Measurements from ENCODE around the gene PTPRT. TPM values are rescaled to one million over a fixed set of nuclear protein-coding genes. Genes with fewer than 3 reads are reported as not detected.

The PTPRT gene
- total RNA-seq, 1 experiment from 2014 or later: not detected

- H3K4me3 ChIP-seq (replicated peaks in 1 of 2; ENCODE audit: low read depth in 1 of 2, low read length in 2 of 2): no peak overlapping the region
- no peak overlapping the region for H2AFZ ChIP-seq (ENCODE audit: low read depth, low read length, poor library complexity, severe bottlenecking)
- no peaks in the 10 kb centered on the region for H3K79me2 ChIP-seq (ENCODE audit: insufficient read depth, low read length)
- ChIA-PET CTCF (no interaction called here), RAD21 (ENCODE audit: low non-redundant PET in 1 of 2, low total read pairs in 2 of 2, uncharacterized antibody in 2 of 2, unreplicated experiment in 2 of 2) (no interaction called here), POLR2A (no interaction called here)
- no peaks in the 10 kb centered on the region for H3K27me3 ChIP-seq (ENCODE audit: insufficient read depth, low read length)
- DNase-seq (ENCODE audit: low read depth, low spot score) (no peak), ATAC-seq (no peak)
- no TSS peak for BruUV-seq (replicated peaks)
- H3K4me2 ChIP-seq (ENCODE audit: low read length): no peak overlapping the region
- H3K4me1 ChIP-seq (ENCODE audit: control insufficient read depth in 1 of 2, insufficient read depth in 2 of 2, low read length in 2 of 2): no peaks in the 10 kb centered on the region
- peaks cover 0 to 14% of the 10 kb centered on the region in 2 experiments; a peak in 2 of 4 replicates for H3K9me3 ChIP-seq (ENCODE audit: control insufficient read depth in 1 of 2, insufficient read depth in 1 of 2, low read depth in 1 of 2, low read length in 2 of 2)
- TF ChIP-seq SRF (IDR thresholded peaks at IDR 0.05; ENCODE audit: low read depth) (no peak), CEBPB (IDR thresholded peaks at IDR 0.05; ENCODE audit: low read depth) (no peak), YY1 (IDR thresholded peaks at IDR 0.05; ENCODE audit: extremely low read depth, insufficient replicate concordance, low read depth, low read length) (no peak), ZFX (IDR thresholded peaks at IDR 0.05) (no peak), EZH2phosphoT487 (IDR thresholded peaks at IDR 0.05; ENCODE audit: borderline replicate concordance) (no peak), JUND (IDR thresholded peaks at IDR 0.05) (no peak), ATF3 (IDR thresholded peaks at IDR 0.05) (no peak), RAD21 (IDR thresholded peaks at IDR 0.05; ENCODE audit: low read depth) (no peak), CBX3 (IDR thresholded peaks at IDR 0.05; ENCODE audit: low read depth) (no peak), EGR1 (IDR thresholded peaks at IDR 0.05; ENCODE audit: low read depth) (no peak), CTCF (IDR thresholded peaks at IDR 0.05 in 2 of 3, conservative IDR thresholded peaks at IDR 0.05 in 1 of 3; ENCODE audit: borderline replicate concordance in 1 of 3, insufficient read depth in 1 of 3, low read depth in 2 of 3, low read length in 2 of 3) (no peak), SIN3A (IDR thresholded peaks at IDR 0.05; ENCODE audit: low read depth) (no peak), ZNF274 (IDR thresholded peaks at IDR 0.05; ENCODE audit: low read depth, low read length) (no peak), TCF7L2 (IDR thresholded peaks at IDR 0.05; ENCODE audit: borderline replicate concordance, extremely low read depth, insufficient read depth, insufficient read length) (no peak), SP1 (IDR thresholded peaks at IDR 0.05; ENCODE audit: low read depth) (no peak)
- TF ChIP-seq, protein P1, sequence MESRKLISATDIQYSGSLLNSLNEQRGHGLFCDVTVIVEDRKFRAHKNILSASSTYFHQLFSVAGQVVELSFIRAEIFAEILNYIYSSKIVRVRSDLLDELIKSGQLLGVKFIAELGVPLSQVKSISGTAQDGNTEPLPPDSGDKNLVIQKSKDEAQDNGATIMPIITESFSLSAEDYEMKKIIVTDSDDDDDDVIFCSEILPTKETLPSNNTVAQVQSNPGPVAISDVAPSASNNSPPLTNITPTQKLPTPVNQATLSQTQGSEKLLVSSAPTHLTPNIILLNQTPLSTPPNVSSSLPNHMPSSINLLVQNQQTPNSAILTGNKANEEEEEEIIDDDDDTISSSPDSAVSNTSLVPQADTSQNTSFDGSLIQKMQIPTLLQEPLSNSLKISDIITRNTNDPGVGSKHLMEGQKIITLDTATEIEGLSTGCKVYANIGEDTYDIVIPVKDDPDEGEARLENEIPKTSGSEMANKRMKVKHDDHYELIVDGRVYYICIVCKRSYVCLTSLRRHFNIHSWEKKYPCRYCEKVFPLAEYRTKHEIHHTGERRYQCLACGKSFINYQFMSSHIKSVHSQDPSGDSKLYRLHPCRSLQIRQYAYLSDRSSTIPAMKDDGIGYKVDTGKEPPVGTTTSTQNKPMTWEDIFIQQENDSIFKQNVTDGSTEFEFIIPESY (IDR thresholded peaks at IDR 0.05; ENCODE audit: extremely low read depth, insufficient replicate concordance, low read length): no peak
- TF ChIP-seq, protein P2, sequence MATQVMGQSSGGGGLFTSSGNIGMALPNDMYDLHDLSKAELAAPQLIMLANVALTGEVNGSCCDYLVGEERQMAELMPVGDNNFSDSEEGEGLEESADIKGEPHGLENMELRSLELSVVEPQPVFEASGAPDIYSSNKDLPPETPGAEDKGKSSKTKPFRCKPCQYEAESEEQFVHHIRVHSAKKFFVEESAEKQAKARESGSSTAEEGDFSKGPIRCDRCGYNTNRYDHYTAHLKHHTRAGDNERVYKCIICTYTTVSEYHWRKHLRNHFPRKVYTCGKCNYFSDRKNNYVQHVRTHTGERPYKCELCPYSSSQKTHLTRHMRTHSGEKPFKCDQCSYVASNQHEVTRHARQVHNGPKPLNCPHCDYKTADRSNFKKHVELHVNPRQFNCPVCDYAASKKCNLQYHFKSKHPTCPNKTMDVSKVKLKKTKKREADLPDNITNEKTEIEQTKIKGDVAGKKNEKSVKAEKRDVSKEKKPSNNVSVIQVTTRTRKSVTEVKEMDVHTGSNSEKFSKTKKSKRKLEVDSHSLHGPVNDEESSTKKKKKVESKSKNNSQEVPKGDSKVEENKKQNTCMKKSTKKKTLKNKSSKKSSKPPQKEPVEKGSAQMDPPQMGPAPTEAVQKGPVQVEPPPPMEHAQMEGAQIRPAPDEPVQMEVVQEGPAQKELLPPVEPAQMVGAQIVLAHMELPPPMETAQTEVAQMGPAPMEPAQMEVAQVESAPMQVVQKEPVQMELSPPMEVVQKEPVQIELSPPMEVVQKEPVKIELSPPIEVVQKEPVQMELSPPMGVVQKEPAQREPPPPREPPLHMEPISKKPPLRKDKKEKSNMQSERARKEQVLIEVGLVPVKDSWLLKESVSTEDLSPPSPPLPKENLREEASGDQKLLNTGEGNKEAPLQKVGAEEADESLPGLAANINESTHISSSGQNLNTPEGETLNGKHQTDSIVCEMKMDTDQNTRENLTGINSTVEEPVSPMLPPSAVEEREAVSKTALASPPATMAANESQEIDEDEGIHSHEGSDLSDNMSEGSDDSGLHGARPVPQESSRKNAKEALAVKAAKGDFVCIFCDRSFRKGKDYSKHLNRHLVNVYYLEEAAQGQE (IDR thresholded peaks at IDR 0.05; ENCODE audit: low read depth): no peak
- H3K9ac ChIP-seq (ENCODE audit: low read length): no peak overlapping the region
- no peaks in the 10 kb centered on the region for H3K36me3 ChIP-seq (ENCODE audit: control insufficient read depth in 1 of 2, insufficient read depth in 2 of 2, low read length in 2 of 2)
- intact Hi-C loops (cut with micrococcal nuclease): no loop called here
- H4K20me1 ChIP-seq (ENCODE audit: insufficient read depth): no peaks in the 10 kb centered on the region
- H3K9me2 ChIP-seq (ENCODE audit: insufficient read depth): no peaks in the 10 kb centered on the region
- no peak overlapping the region for H3K27ac ChIP-seq (ENCODE audit: low read depth, low read length)
Measured at GRCh38 chr20:42496595-42496994, 693.1 kb downstream of the PTPRT start.

All from HCT116 (cell line).